ENCODE data around the gene ERCC6L. TPM values are rescaled to one million over a fixed set of nuclear protein-coding genes. Genes with fewer than 3 reads are reported as not detected.

ERCC6L gene
- total and polyA plus RNA-seq, 2 of the 13 experiments (the other 11 are each of a cell fraction or from before 2014, with no cell fraction given) = 0.86 to 9.5 TPM

DNA sequence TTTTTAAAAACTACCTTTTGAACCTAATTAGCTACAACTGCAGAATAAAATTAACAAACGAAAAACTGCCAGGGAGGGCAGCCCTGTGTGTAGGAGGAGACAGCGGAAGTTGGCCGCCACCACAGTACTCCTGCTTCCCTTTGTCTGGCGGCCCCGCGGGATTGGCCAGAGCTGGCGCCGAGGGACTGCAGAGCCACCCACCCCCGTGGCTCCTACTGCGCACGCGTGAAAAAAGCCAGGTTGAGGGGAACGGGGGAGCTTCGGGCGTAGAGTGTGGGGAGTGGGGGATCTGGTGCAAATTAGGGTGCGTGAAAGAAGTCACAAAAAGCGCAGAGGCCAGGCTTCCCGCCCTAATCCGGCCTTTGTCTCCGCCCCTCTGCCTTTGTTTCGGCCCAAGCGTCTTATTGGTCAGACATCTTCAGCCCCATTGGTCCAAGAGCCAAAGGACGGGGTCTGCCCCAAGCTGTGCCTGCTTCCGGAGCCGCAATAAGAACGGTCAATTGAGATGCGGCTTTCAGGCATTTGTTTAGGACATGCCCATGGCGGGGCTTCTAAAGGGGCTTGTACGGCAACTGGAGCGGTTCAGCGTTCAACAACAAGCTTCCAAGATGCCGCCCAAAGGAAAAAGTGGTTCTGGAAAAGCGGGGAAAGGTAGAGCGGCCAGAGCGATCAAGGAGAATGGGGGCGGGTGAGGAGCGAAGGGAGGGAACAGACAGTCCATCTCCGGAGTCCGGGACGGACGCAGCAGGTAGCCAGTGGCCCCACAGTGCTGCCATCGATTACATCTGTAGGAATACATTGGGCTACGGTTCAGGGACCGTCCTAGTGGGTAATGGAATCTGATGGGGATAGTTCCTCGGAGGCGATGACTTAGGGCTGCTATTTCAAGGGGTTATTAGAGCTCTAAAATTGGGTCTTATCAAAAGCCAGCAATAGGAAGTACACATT is 57.4 kb downstream of the ERCC6L start, which contains the start of gene PIN4 (continued):
- no peak for TF ChIP-seq PLSCR1 (CRISPR knock-in tag; IDR thresholded peaks at IDR 0.05; ENCODE audit: borderline replicate concordance)
- TF ChIP-seq GABPB1 (CRISPR knock-in tag; IDR thresholded peaks at IDR 0.05) = peak; percentile 56; the same call in 1 of the 2 replicates
- TF ChIP-seq DMAP1 (CRISPR knock-in tag; IDR thresholded peaks at IDR 0.05) = no peak
- no peak for TF ChIP-seq RBM22 (optimal IDR thresholded peaks at IDR 0.05; ENCODE audit: low read length)
- no peak for TF ChIP-seq KLF9 (CRISPR knock-in tag; IDR thresholded peaks at IDR 0.05; ENCODE audit: low read depth)
- TF ChIP-seq, protein P1, sequence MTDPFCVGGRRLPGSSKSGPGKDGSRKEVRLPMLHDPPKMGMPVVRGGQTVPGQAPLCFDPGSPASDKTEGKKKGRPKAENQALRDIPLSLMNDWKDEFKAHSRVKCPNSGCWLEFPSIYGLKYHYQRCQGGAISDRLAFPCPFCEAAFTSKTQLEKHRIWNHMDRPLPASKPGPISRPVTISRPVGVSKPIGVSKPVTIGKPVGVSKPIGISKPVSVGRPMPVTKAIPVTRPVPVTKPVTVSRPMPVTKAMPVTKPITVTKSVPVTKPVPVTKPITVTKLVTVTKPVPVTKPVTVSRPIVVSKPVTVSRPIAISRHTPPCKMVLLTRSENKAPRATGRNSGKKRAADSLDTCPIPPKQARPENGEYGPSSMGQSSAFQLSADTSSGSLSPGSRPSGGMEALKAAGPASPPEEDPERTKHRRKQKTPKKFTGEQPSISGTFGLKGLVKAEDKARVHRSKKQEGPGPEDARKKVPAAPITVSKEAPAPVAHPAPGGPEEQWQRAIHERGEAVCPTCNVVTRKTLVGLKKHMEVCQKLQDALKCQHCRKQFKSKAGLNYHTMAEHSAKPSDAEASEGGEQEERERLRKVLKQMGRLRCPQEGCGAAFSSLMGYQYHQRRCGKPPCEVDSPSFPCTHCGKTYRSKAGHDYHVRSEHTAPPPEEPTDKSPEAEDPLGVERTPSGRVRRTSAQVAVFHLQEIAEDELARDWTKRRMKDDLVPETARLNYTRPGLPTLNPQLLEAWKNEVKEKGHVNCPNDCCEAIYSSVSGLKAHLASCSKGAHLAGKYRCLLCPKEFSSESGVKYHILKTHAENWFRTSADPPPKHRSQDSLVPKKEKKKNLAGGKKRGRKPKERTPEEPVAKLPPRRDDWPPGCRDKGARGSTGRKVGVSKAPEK (CRISPR knock-in tag; IDR thresholded peaks at IDR 0.05; ENCODE audit: borderline replicate concordance) = no peak
- TF ChIP-seq, protein P2, sequence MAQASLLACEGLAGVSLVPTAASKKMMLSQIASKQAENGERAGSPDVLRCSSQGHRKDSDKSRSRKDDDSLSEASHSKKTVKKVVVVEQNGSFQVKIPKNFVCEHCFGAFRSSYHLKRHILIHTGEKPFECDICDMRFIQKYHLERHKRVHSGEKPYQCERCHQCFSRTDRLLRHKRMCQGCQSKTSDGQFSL (CRISPR knock-in tag; IDR thresholded peaks at IDR 0.05) = 0 out of 2 replicates have a peak, but pooled peaks have one; percentile 11
- no peak for TF ChIP-seq ARNT (IDR thresholded peaks at IDR 0.05)
- no peak for TF ChIP-seq ZKSCAN1 (IDR thresholded peaks at IDR 0.05; ENCODE audit: low read length)
- no peak for TF ChIP-seq HNRNPUL1 (IDR thresholded peaks at IDR 0.05; ENCODE audit: low read depth, low read length)
- TF ChIP-seq KLF12 (CRISPR knock-in tag; IDR thresholded peaks at IDR 0.05; ENCODE audit: borderline replicate concordance) = peak; percentile 44; the same call in 1 of the 2 replicates
- TF ChIP-seq, protein P3, sequence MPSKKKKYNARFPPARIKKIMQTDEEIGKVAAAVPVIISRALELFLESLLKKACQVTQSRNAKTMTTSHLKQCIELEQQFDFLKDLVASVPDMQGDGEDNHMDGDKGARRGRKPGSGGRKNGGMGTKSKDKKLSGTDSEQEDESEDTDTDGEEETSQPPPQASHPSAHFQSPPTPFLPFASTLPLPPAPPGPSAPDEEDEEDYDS (CRISPR knock-in tag; IDR thresholded peaks at IDR 0.05) = peak; percentile 98
- TF ChIP-seq, protein P4, sequence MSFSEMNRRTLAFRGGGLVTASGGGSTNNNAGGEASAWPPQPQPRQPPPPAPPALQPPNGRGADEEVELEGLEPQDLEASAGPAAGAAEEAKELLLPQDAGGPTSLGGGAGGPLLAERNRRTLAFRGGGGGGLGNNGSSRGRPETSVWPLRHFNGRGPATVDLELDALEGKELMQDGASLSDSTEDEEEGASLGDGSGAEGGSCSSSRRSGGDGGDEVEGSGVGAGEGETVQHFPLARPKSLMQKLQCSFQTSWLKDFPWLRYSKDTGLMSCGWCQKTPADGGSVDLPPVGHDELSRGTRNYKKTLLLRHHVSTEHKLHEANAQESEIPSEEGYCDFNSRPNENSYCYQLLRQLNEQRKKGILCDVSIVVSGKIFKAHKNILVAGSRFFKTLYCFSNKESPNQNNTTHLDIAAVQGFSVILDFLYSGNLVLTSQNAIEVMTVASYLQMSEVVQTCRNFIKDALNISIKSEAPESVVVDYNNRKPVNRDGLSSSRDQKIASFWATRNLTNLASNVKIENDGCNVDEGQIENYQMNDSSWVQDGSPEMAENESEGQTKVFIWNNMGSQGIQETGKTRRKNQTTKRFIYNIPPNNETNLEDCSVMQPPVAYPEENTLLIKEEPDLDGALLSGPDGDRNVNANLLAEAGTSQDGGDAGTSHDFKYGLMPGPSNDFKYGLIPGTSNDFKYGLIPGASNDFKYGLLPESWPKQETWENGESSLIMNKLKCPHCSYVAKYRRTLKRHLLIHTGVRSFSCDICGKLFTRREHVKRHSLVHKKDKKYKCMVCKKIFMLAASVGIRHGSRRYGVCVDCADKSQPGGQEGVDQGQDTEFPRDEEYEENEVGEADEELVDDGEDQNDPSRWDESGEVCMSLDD (CRISPR knock-in tag; IDR thresholded peaks at IDR 0.05; ENCODE audit: borderline replicate concordance) = peak; percentile 72
- TF ChIP-seq, protein P5, sequence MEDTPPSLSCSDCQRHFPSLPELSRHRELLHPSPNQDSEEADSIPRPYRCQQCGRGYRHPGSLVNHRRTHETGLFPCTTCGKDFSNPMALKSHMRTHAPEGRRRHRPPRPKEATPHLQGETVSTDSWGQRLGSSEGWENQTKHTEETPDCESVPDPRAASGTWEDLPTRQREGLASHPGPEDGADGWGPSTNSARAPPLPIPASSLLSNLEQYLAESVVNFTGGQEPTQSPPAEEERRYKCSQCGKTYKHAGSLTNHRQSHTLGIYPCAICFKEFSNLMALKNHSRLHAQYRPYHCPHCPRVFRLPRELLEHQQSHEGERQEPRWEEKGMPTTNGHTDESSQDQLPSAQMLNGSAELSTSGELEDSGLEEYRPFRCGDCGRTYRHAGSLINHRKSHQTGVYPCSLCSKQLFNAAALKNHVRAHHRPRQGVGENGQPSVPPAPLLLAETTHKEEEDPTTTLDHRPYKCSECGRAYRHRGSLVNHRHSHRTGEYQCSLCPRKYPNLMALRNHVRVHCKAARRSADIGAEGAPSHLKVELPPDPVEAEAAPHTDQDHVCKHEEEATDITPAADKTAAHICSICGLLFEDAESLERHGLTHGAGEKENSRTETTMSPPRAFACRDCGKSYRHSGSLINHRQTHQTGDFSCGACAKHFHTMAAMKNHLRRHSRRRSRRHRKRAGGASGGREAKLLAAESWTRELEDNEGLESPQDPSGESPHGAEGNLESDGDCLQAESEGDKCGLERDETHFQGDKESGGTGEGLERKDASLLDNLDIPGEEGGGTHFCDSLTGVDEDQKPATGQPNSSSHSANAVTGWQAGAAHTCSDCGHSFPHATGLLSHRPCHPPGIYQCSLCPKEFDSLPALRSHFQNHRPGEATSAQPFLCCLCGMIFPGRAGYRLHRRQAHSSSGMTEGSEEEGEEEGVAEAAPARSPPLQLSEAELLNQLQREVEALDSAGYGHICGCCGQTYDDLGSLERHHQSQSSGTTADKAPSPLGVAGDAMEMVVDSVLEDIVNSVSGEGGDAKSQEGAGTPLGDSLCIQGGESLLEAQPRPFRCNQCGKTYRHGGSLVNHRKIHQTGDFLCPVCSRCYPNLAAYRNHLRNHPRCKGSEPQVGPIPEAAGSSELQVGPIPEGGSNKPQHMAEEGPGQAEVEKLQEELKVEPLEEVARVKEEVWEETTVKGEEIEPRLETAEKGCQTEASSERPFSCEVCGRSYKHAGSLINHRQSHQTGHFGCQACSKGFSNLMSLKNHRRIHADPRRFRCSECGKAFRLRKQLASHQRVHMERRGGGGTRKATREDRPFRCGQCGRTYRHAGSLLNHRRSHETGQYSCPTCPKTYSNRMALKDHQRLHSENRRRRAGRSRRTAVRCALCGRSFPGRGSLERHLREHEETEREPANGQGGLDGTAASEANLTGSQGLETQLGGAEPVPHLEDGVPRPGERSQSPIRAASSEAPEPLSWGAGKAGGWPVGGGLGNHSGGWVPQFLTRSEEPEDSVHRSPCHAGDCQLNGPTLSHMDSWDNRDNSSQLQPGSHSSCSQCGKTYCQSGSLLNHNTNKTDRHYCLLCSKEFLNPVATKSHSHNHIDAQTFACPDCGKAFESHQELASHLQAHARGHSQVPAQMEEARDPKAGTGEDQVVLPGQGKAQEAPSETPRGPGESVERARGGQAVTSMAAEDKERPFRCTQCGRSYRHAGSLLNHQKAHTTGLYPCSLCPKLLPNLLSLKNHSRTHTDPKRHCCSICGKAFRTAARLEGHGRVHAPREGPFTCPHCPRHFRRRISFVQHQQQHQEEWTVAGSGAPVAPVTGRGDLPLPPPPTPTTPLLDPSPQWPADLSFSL (CRISPR knock-in tag; IDR thresholded peaks at IDR 0.05) = no peak

Data from HepG2 (cell line).